Choroid plexus epithelial cell (primary cell): ENCODE data around the gene C11orf98.
"Not testable (repeated sequence)": the region's sequence is repeated elsewhere in the genome, so short reads cannot be mapped to it uniquely, and the experiment has no call there.

Source experiments
- DNase-seq: peaks from one replicate; pipeline ENCODE4 v3.0.0-alpha.2; 2010; ENCODE audit warnings: low read depth
- H3K4me3 ChIP-seq: 2 replicates; pipeline ENCODE4 v1.5.1; 2011; ENCODE audit warnings: low read depth, mild to moderate bottlenecking, control low read depth, low read length, moderate library complexity
- CTCF ChIP-seq: conservative IDR thresholded peaks from 2 replicates; pipeline ENCODE4 v1.5.1; 2011; ENCODE audit warnings: low read depth, mild to moderate bottlenecking, control low read depth, inconsistent platforms, low read length, moderate library complexity

Gene C11orf98

DNA sequence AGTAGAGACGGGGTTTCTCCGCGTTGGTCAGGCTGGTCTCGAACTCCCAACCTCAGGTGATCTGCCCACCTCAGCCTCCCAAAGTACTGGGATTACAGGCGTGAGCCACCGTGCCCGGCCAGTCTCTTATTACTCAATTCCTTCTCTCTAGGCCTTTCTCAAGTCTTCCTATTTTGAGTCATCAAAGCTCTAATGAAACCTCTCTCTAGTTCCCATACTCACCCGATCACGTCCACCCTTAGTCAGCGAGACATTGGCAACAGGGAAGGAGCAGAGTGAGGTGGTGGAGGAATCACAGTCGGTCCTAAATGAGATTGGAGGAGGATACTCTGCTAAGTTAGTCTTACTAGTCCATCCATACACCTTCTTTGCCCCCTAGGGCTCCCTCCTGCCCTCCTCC, 37.2 kb upstream of the C11orf98 start:
- no peak overlapping the region for H3K4me3 ChIP-seq
- DNase-seq, result no peak
- no peak for TF ChIP-seq CTCF

- peak; percentile 90 for DNase-seq
- no peak overlapping the region for H3K4me3 ChIP-seq
- peak; percentile 89 for TF ChIP-seq CTCF
Measured at GRCh38 chr11:62694455-62695167, 29.6 kb upstream of the C11orf98 start.

- not testable (repeated sequence) for DNase-seq
Measured at GRCh38 chr11:62693624-62694023, 28.6 kb upstream of the C11orf98 start.

GRCh38 chr11:62689421-62690183, 24.6 kb upstream of the C11orf98 start, which contains the start of gene LRRN4CL:
LRRN4CL (minus strand) TSS chr11:62689530; CDS start chr11:62688508, 1,022 bp downstream.
- DNase-seq, result peak; percentile 80
- TF ChIP-seq CTCF, result peak; percentile 4
- no peak within 1 kb of the TSS for H3K4me3 ChIP-seq

More at GRCh38 chr11:62693624-62694023, 28.6 kb upstream of the C11orf98 start:
- not testable (repeated sequence) for H3K4me3 ChIP-seq

GRCh38 chr11:62688491-62688890, 23.5 kb upstream of the C11orf98 start:
- no peak for DNase-seq
- TF ChIP-seq CTCF, result no peak
- peak overlapping the region; percentile 35 for H3K4me3 ChIP-seq

DNA sequence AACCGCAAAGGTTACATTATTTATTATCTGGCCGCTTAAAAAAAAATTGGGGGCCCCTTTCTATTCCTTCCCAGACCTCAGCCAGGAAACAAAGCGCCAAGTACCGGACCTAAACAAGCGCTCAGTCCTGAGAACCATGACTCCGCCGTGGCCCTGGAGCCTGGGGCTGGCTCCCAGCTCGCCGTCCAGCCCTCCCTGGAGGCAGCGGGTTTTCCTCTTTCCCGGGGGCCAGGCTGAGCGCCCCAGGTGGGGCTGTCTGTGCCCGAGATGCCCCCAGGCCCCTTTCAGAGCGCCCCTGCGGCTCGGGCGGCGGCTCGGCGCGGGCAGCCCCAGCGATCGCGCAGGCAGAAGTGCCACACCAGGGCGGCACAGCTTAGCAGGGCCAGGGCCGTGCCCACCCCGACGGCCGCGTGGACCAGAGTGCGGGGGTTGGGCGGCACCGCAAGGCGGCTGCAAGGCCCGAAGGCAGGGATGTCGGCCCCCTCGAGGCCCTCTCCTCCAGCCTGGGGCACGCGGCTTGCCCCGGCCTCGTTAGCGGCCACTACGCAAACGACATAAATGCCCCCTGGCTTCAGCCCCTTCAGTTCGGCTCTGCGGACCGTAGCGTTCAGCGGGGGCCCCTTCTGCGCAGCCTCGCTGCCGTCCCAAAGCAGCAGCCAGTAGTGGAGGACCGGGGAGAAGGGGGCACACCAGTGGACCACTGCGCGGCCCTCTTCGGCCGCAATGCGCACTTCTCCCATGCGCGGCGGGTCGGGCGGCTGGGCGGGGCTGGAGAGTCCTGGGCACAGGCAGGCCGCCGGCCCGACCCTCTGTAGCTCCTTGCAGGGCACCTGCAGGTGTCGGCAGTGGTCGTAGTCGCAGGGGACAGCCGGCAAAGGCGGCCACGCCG, 22.7 kb upstream of the C11orf98 start:
- DNase-seq, result no peak
- H3K4me3 ChIP-seq, result peak overlapping the region; percentile 35
- no peak for TF ChIP-seq CTCF

DNA sequence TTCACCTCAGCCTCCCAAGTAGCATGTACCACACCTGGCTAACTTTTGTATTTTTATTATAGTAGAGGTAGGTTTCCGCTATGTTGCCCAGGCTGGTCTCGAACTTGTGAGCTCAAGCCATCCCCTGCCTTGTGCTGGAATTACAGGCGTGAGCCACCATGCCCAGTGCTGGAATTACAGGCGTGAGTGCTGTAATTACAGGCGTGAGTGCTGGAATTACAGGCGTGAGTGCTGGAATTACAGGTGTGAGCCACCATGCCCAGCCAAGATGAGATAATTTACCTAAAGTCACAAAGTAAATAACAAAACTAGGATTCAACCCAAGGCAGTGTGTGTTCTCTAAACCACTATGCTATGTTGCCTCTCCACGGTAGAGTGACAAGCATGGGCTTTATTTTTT, 17.5 kb upstream of the C11orf98 start:
- H3K4me3 ChIP-seq, result no peak overlapping the region
- no peak for DNase-seq
- no peak for TF ChIP-seq CTCF
